SW 1271 (cell line): Measurements from ENCODE around the gene PTPRQ.

Source experiments
- DNase-seq, 2 experiments: peaks; one replicate each; lab custom pipeline; 2025; lab: John Stamatoyannopoulos, UW

PTPRQ gene

GRCh38 chr12:80556566-80556965 is 112.5 kb downstream of the PTPRQ start:
- no peak for DNase-seq

- no peak for DNase-seq
Measured at GRCh38 chr12:80559766-80560165, 115.7 kb downstream of the PTPRQ start.

GRCh38 chr12:80565271-80565670 is 121.2 kb downstream of the PTPRQ start:
- DNase-seq = no peak

- no peak for DNase-seq
Measured at GRCh38 chr12:80567401-80567800, 123.4 kb downstream of the PTPRQ start.

GRCh38 chr12:80576641-80577418 is 132.8 kb downstream of the PTPRQ start:
- no peak for DNase-seq

- peak; percentile 15 to 75 for DNase-seq
Measured at GRCh38 chr12:80580254-80580653, 136.2 kb downstream of the PTPRQ start.

GRCh38 chr12:80581783-80582182 is 137.7 kb downstream of the PTPRQ start:
- no peak for DNase-seq

GRCh38 chr12:80582431-80582830 is 138.4 kb downstream of the PTPRQ start:
- no peak for DNase-seq

GRCh38 chr12:80589077-80589476 is 145.0 kb downstream of the PTPRQ start:
- no peak for DNase-seq

GRCh38 chr12:80590085-80590484 is 146.1 kb downstream of the PTPRQ start:
- DNase-seq = no peak

- peak in 1 of 2 experiments; percentile 25 for DNase-seq
Measured at GRCh38 chr12:80593766-80594165, 149.7 kb downstream of the PTPRQ start.

GRCh38 chr12:80596509-80596908 is 152.5 kb downstream of the PTPRQ start:
- DNase-seq = no peak

GRCh38 chr12:80598004-80598606 is 154.1 kb downstream of the PTPRQ start:
- DNase-seq = peak in 1 of 2 experiments; percentile 42

- DNase-seq = no peak
Measured at GRCh38 chr12:80602455-80602854, 158.4 kb downstream of the PTPRQ start.

GRCh38 chr12:80607361-80608135 is 163.5 kb downstream of the PTPRQ start:
- no peak for DNase-seq

GRCh38 chr12:80617733-80618132 is 173.7 kb downstream of the PTPRQ start:
- no peak for DNase-seq

- no peak for DNase-seq
Measured at GRCh38 chr12:80620281-80620680, 176.2 kb downstream of the PTPRQ start.

- peak; percentile 6 to 20 for DNase-seq
Measured at GRCh38 chr12:80622271-80622670, 178.2 kb downstream of the PTPRQ start.

- DNase-seq = no peak
Measured at GRCh38 chr12:80625051-80625450, 181.0 kb downstream of the PTPRQ start.

GRCh38 chr12:80625901-80626300 is 181.9 kb downstream of the PTPRQ start:
- DNase-seq = no peak

- no peak for DNase-seq
Measured at GRCh38 chr12:80627782-80628181, 183.7 kb downstream of the PTPRQ start.

GRCh38 chr12:80632835-80633234 is 188.8 kb downstream of the PTPRQ start:
- DNase-seq = no peak

- no peak for DNase-seq
Measured at GRCh38 chr12:80634903-80635302, 190.9 kb downstream of the PTPRQ start.
